ENCODE data around the gene MTHFD1. TPM values are rescaled to one million over a fixed set of nuclear protein-coding genes. Genes with fewer than 3 reads are reported as not detected.

Gene MTHFD1
- polyA plus RNA-seq, 1 experiment = 30.7 TPM

GRCh38 chr14:64407329-64407728 lies 19.2 kb downstream of the MTHFD1 start:
- CTCF ChIA-PET = interaction anchor here (0.7 to 1.2 kb wide), 2 partner anchors 13 to 21 kb away, joined by 3 read pairs; no protein-coding TSS in a partner anchor
- POLR2A ChIA-PET = no interaction called here
- no peak for TF ChIP-seq CTCF (IDR thresholded peaks at IDR 0.05; ENCODE audit: low read depth, low read length)

GRCh38 chr14:64409126-64409920 lies 21.2 kb downstream of the MTHFD1 start:
- H3K9me3 ChIP-seq (ENCODE audit: control insufficient read depth, insufficient read depth, low read length) = no peaks in the 10 kb centered on the region
- DNase-seq (ENCODE audit: low read depth, low spot score) = no peak
- H3K4me3 ChIP-seq (ENCODE audit: low read depth, low read length) = no peak overlapping the region
- ChIA-PET CTCF (no interaction called here), POLR2A (no interaction called here)
- H3K27ac ChIP-seq (ENCODE audit: low read depth, low read length) = no peak overlapping the region
- no peak for TF ChIP-seq CTCF (IDR thresholded peaks at IDR 0.05; ENCODE audit: low read depth, low read length)
- H3K27me3 ChIP-seq (ENCODE audit: control insufficient read depth, insufficient read depth, low read length) = no peaks in the 10 kb centered on the region

More at GRCh38 chr14:64407329-64407728, 19.2 kb downstream of the MTHFD1 start:
- H3K27ac ChIP-seq (ENCODE audit: low read depth, low read length) = no peak overlapping the region
- no peaks in the 10 kb centered on the region for H3K27me3 ChIP-seq (ENCODE audit: control insufficient read depth, insufficient read depth, low read length)
- no peaks in the 10 kb centered on the region for H3K9me3 ChIP-seq (ENCODE audit: control insufficient read depth, insufficient read depth, low read length)
- DNase-seq (ENCODE audit: low read depth, low spot score) = no peak
- no peak overlapping the region for H3K4me3 ChIP-seq (ENCODE audit: low read depth, low read length)

GRCh38 chr14:64410084-64410774 lies 22.1 kb downstream of the MTHFD1 start:
- no peak overlapping the region for H3K27ac ChIP-seq (ENCODE audit: low read depth, low read length)
- no peak for TF ChIP-seq CTCF (IDR thresholded peaks at IDR 0.05; ENCODE audit: low read depth, low read length)
- H3K27me3 ChIP-seq (ENCODE audit: control insufficient read depth, insufficient read depth, low read length) = no peaks in the 10 kb centered on the region
- H3K4me3 ChIP-seq (ENCODE audit: low read depth, low read length) = no peak overlapping the region
- ChIA-PET POLR2A (no interaction called here), CTCF (no interaction called here)
- no peak for DNase-seq (ENCODE audit: low read depth, low spot score)
- no peaks in the 10 kb centered on the region for H3K9me3 ChIP-seq (ENCODE audit: control insufficient read depth, insufficient read depth, low read length)

GRCh38 chr14:64411001-64411400 lies 22.8 kb downstream of the MTHFD1 start:
- no peak for TF ChIP-seq CTCF (IDR thresholded peaks at IDR 0.05; ENCODE audit: low read depth, low read length)
- Histone ChIP-seq H3K27ac (ENCODE audit: low read depth, low read length) (no peak overlapping the region), H3K9me3 (ENCODE audit: control insufficient read depth, insufficient read depth, low read length) (no peaks in the 10 kb centered on the region), H3K27me3 (ENCODE audit: control insufficient read depth, insufficient read depth, low read length) (no peaks in the 10 kb centered on the region), H3K4me3 (ENCODE audit: low read depth, low read length) (no peak overlapping the region)
- POLR2A ChIA-PET = no interaction called here
- CTCF ChIA-PET = interaction anchor here (1.2 kb wide), 1 partner anchor 18 kb away, joined by 3 read pairs; no protein-coding TSS in a partner anchor
- DNase-seq (ENCODE audit: low read depth, low spot score) = no peak

GRCh38 chr14:64412237-64412636 lies 24.1 kb downstream of the MTHFD1 start:
- Histone ChIP-seq H3K9me3 (ENCODE audit: control insufficient read depth, insufficient read depth, low read length) (no peaks in the 10 kb centered on the region), H3K27ac (ENCODE audit: low read depth, low read length) (no peak overlapping the region), H3K4me3 (ENCODE audit: low read depth, low read length) (no peak overlapping the region), H3K27me3 (ENCODE audit: control insufficient read depth, insufficient read depth, low read length) (no peaks in the 10 kb centered on the region)
- TF ChIP-seq CTCF (IDR thresholded peaks at IDR 0.05; ENCODE audit: low read depth, low read length) = no peak
- DNase-seq (ENCODE audit: low read depth, low spot score) = no peak
- ChIA-PET POLR2A (no interaction called here), CTCF (interaction anchor here (1.2 kb wide), 1 partner anchor 17 kb away, joined by 3 read pairs; no protein-coding TSS in a partner anchor)

Data from AG04450 (cell line).